Measurements from ENCODE around the gene PIGC. TPM values are rescaled to one million over a fixed set of nuclear protein-coding genes. Genes with fewer than 3 reads are reported as not detected.

The PIGC gene
- total RNA-seq, 1 donor = 22.4 TPM

GRCh38 chr1:172431204-172431603 lies 12.7 kb downstream of the PIGC start:
- no peak for TF ChIP-seq CTCF (IDR thresholded peaks at IDR 0.05; ENCODE audit: extremely low read depth, low read depth, low read length)
- no peaks in the 10 kb centered on the region for H3K9me3 ChIP-seq (ENCODE audit: low read depth, low read length)

GRCh38 chr1:172430128-172430454 lies 13.8 kb downstream of the PIGC start:
- H3K79me2 ChIP-seq (ENCODE audit: insufficient read depth, low read length) = no peaks in the 10 kb centered on the region
- H3K36me3 ChIP-seq (ENCODE audit: insufficient read depth, low read length) = no peaks in the 10 kb centered on the region
- no peak for DNase-seq (ENCODE audit: insufficient read length, low spot score, missing footprints)
- H2AFZ ChIP-seq (ENCODE audit: low read length) = no peak overlapping the region
- H3K9me3 ChIP-seq (ENCODE audit: low read depth, low read length) = no peaks in the 10 kb centered on the region
- H3K4me1 ChIP-seq (ENCODE audit: insufficient read depth, low read length) = no peaks in the 10 kb centered on the region
- no peaks in the 10 kb centered on the region for H4K20me1 ChIP-seq (ENCODE audit: insufficient read depth, low read length)
- H3K27me3 ChIP-seq (ENCODE audit: insufficient read depth, low read length) = no peaks in the 10 kb centered on the region
- no peak for TF ChIP-seq CTCF (IDR thresholded peaks at IDR 0.05; ENCODE audit: extremely low read depth, low read depth, low read length)
- no peak overlapping the region for H3K27ac ChIP-seq (ENCODE audit: low read depth, low read length)
- H3K4me3 ChIP-seq (ENCODE audit: insufficient read depth, low read length) = no peak overlapping the region
- H3K4me2 ChIP-seq (ENCODE audit: insufficient read depth, low read length) = no peak overlapping the region

More at GRCh38 chr1:172431204-172431603, 12.7 kb downstream of the PIGC start:
- Histone ChIP-seq H4K20me1 (ENCODE audit: insufficient read depth, low read length) (no peaks in the 10 kb centered on the region), H3K36me3 (ENCODE audit: insufficient read depth, low read length) (no peaks in the 10 kb centered on the region), H2AFZ (ENCODE audit: low read length) (no peak overlapping the region), H3K27ac (ENCODE audit: low read depth, low read length) (no peak overlapping the region), H3K4me2 (ENCODE audit: insufficient read depth, low read length) (no peak overlapping the region), H3K4me3 (ENCODE audit: insufficient read depth, low read length) (no peak overlapping the region), H3K4me1 (ENCODE audit: insufficient read depth, low read length) (no peaks in the 10 kb centered on the region), H3K79me2 (ENCODE audit: insufficient read depth, low read length) (no peaks in the 10 kb centered on the region), H3K27me3 (ENCODE audit: insufficient read depth, low read length) (no peaks in the 10 kb centered on the region)
- DNase-seq (ENCODE audit: insufficient read length, low spot score, missing footprints) = no peak

GRCh38 chr1:172429331-172430127 lies 14.3 kb downstream of the PIGC start:
- Histone ChIP-seq H3K27ac (ENCODE audit: low read depth, low read length) (no peak overlapping the region), H3K27me3 (ENCODE audit: insufficient read depth, low read length) (no peaks in the 10 kb centered on the region), H3K4me1 (ENCODE audit: insufficient read depth, low read length) (no peaks in the 10 kb centered on the region), H3K4me2 (ENCODE audit: insufficient read depth, low read length) (no peak overlapping the region), H3K36me3 (ENCODE audit: insufficient read depth, low read length) (no peaks in the 10 kb centered on the region), H3K4me3 (ENCODE audit: insufficient read depth, low read length) (no peak overlapping the region), H4K20me1 (ENCODE audit: insufficient read depth, low read length) (no peaks in the 10 kb centered on the region), H3K9me3 (ENCODE audit: low read depth, low read length) (no peaks in the 10 kb centered on the region), H3K79me2 (ENCODE audit: insufficient read depth, low read length) (no peaks in the 10 kb centered on the region), H2AFZ (ENCODE audit: low read length) (no peak overlapping the region)
- DNase-seq (ENCODE audit: insufficient read length, low spot score, missing footprints) = peak; percentile 74
- peak; percentile 86 for TF ChIP-seq CTCF (IDR thresholded peaks at IDR 0.05; ENCODE audit: extremely low read depth, low read depth, low read length)

- H3K79me2 ChIP-seq (ENCODE audit: insufficient read depth, low read length) = no peaks in the 10 kb centered on the region
- no peak for DNase-seq (ENCODE audit: insufficient read length, low spot score, missing footprints)
- no peak overlapping the region for H2AFZ ChIP-seq (ENCODE audit: low read length)
- TF ChIP-seq CTCF (IDR thresholded peaks at IDR 0.05; ENCODE audit: extremely low read depth, low read depth, low read length) = no peak
- no peaks in the 10 kb centered on the region for H3K36me3 ChIP-seq (ENCODE audit: insufficient read depth, low read length)
- no peak overlapping the region for H3K4me3 ChIP-seq (ENCODE audit: insufficient read depth, low read length)
- no peaks in the 10 kb centered on the region for H3K4me1 ChIP-seq (ENCODE audit: insufficient read depth, low read length)
- H3K9me3 ChIP-seq (ENCODE audit: low read depth, low read length) = no peaks in the 10 kb centered on the region
- no peak overlapping the region for H3K4me2 ChIP-seq (ENCODE audit: insufficient read depth, low read length)
- no peak overlapping the region for H3K27ac ChIP-seq (ENCODE audit: low read depth, low read length)
- H4K20me1 ChIP-seq (ENCODE audit: insufficient read depth, low read length) = no peaks in the 10 kb centered on the region
- no peaks in the 10 kb centered on the region for H3K27me3 ChIP-seq (ENCODE audit: insufficient read depth, low read length)
These were observed 16.7 kb downstream of the PIGC start for GRCh38 chr1:172427191-172427590.
